ENCODE measurements around the gene TRPM8. TPM values are rescaled to one million over a fixed set of nuclear protein-coding genes. Genes with fewer than 3 reads are reported as not detected.

The TRPM8 gene
- total RNA-seq, 4 donors from 2014 or later = not detected

DNA sequence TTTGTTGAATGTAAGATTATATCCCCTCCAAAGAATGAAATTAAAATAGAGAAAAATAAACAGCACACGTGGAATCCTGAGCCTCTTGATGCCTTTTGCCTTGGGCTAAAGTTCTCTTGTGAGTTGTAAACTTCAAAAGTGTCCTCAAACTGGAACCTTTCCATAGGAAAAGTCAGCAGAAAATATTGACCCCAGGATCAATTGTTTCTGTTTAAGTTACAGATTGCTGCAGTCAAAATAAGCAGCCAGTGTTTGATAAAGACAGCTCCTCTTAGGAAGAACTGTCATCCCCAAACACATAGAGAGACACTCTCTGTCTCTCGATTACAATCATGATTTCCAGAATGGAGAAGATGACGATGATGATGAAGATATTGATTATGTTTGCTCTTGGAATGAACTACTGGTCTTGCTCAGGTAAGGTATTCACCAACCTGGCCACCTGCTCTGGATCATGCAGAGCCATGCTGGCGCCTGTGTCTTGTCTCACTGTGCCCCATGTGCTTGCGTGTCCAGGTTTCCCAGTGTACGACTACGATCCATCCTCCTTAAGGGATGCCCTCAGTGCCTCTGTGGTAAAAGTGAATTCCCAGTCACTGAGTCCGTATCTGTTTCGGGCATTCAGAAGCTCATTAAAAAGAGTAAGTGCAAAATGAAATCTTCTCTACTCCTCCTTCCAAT, 133.4 kb downstream of the TRPM8 start, which contains the start of gene SPP2:
Gene SPP2, plus strand, starts transcription at position 248 of the 681 bp plus-strand sequence. Its CDS starts 85 bp downstream, at position 333.
- DNase-seq = no peak
- H3K4me1 ChIP-seq = no peaks in the 10 kb centered on the region
- no peak for ATAC-seq
- H3K36me3 ChIP-seq = no peaks in the 10 kb centered on the region
- in situ Hi-C loops (cut with MboI; ENCODE audit: low sequenced_read_pairs in 4 of 4) (no loop called here), intact Hi-C loops (cut with DNase I; ENCODE audit: low total_unique reads) (no loop called here)
- H3K27ac ChIP-seq = no peak within 1 kb of the TSS
- H3K9me3 ChIP-seq = no peaks in the 10 kb centered on the region
- no peak for TF ChIP-seq POLR2A (IDR thresholded peaks at IDR 0.05)
- TF ChIP-seq, protein P1, sequence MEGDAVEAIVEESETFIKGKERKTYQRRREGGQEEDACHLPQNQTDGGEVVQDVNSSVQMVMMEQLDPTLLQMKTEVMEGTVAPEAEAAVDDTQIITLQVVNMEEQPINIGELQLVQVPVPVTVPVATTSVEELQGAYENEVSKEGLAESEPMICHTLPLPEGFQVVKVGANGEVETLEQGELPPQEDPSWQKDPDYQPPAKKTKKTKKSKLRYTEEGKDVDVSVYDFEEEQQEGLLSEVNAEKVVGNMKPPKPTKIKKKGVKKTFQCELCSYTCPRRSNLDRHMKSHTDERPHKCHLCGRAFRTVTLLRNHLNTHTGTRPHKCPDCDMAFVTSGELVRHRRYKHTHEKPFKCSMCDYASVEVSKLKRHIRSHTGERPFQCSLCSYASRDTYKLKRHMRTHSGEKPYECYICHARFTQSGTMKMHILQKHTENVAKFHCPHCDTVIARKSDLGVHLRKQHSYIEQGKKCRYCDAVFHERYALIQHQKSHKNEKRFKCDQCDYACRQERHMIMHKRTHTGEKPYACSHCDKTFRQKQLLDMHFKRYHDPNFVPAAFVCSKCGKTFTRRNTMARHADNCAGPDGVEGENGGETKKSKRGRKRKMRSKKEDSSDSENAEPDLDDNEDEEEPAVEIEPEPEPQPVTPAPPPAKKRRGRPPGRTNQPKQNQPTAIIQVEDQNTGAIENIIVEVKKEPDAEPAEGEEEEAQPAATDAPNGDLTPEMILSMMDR (IDR thresholded peaks at IDR 0.05 in 4 of 5, conservative IDR thresholded peaks at IDR 0.05 in 1 of 5) = no peak
- no peak within 1 kb of the TSS for H3K4me3 ChIP-seq
- no peaks in the 10 kb centered on the region for H3K27me3 ChIP-seq

DNA sequence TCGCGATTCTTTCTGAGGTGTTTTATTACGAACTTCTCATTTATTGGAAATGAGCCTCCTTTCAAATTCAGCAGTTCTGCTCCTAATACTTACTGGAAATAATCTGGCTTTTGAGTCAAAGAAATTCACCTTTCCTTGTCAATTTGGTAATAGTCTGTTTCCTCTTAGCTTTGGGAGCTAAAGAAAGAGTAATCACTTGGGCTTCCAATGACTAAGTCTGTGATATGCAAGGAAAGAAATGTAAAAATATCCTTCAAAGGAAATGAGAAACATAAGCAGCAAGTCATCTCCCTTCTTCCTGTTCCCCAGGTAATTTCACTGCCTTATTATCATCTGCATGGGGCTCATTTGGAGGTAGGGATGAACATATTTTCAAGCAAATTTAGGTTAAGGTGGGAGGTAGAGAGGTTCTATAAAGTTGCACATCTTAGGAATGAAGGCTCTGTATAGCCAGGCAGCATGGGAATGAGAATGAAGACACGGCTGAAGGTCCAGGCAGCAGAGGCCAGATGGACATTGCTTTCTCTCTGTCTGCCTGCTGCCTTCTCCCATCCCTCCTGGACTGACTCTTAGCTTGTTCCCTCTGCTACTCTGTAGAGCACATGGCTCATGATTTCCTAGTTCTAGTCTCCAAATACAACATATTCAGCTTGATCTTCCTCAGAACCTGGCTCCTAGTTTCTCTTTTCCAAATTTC, 134.3 kb downstream of the TRPM8 start:
- no peaks in the 10 kb centered on the region for H3K4me1 ChIP-seq
- DNase-seq = no peak
- H3K27ac ChIP-seq = no peak overlapping the region
- TF ChIP-seq POLR2A (IDR thresholded peaks at IDR 0.05) = no peak
- TF ChIP-seq, protein P1 (IDR thresholded peaks at IDR 0.05 in 4 of 5, conservative IDR thresholded peaks at IDR 0.05 in 1 of 5) = no peak
- H3K4me3 ChIP-seq = no peak overlapping the region
- no peak for ATAC-seq
- no peaks in the 10 kb centered on the region for H3K36me3 ChIP-seq
- in situ Hi-C loops (cut with MboI; ENCODE audit: low sequenced_read_pairs in 4 of 4) (no loop called here), intact Hi-C loops (cut with DNase I; ENCODE audit: low total_unique reads) (no loop called here)
- no peaks in the 10 kb centered on the region for H3K9me3 ChIP-seq
- H3K27me3 ChIP-seq = no peaks in the 10 kb centered on the region

DNA sequence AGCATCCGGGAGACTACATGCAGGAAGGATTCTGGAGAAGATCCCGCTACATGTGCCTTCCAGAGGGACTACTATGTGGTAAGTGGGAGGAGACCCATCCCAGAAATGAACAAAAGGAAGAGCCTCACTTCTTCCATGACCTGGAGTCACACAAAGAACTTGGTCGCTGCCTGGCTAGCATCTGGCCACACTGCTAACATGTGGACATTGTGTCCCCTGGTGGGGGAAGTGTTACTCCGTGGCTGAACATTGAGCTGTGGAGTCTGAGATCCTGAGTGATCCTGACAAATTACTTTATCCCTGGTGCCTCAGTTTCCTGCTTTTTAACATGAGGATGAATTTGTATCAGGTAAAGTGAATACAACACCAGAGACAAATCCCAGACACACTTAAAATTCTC, 141.7 kb downstream of the TRPM8 start:
- in situ Hi-C loops (cut with MboI; ENCODE audit: low sequenced_read_pairs in 4 of 4) = no loop called here
- no peak overlapping the region for H3K27ac ChIP-seq
- intact Hi-C loops (cut with DNase I; ENCODE audit: low total_unique reads) = no loop called here
- TF ChIP-seq, protein P1 (IDR thresholded peaks at IDR 0.05 in 4 of 5, conservative IDR thresholded peaks at IDR 0.05 in 1 of 5) = no peak
- no peak for TF ChIP-seq POLR2A (IDR thresholded peaks at IDR 0.05)
- no peaks in the 10 kb centered on the region for H3K9me3 ChIP-seq
- H3K27me3 ChIP-seq = no peaks in the 10 kb centered on the region
- no peaks in the 10 kb centered on the region for H3K36me3 ChIP-seq
- H3K4me3 ChIP-seq = no peak overlapping the region
- DNase-seq (no peak), ATAC-seq (no peak)
- H3K4me1 ChIP-seq = no peaks in the 10 kb centered on the region

DNA sequence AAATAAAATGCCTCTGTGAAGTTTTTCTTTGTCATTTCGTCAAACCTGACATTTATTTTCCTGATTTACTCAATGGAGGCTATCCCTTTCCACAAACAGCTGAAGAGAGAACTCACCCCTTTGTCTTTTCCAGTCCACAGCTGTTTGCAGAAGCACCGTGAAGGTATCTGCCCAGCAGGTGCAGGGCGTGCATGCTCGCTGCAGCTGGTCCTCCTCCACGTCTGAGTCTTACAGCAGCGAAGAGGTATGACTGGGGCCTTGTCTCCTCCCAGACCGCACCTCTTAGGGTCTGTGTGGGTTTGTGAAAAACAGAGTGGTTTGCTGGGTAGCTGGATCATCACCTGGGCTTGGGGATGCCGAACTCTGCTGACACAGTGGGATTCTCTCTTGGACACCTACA, 143.1 kb downstream of the TRPM8 start:
- intact Hi-C loops (cut with DNase I; ENCODE audit: low total_unique reads) = no loop called here

More for the DNA sequence above, 143.1 kb downstream of the TRPM8 start:
- no peak overlapping the region for H3K4me3 ChIP-seq
- ATAC-seq (no peak), DNase-seq (no peak)
- no peaks in the 10 kb centered on the region for H3K27me3 ChIP-seq
- H3K4me1 ChIP-seq = no peaks in the 10 kb centered on the region
- in situ Hi-C loops (cut with MboI; ENCODE audit: low sequenced_read_pairs in 4 of 4) = no loop called here
- no peaks in the 10 kb centered on the region for H3K9me3 ChIP-seq
- TF ChIP-seq, protein P1 (IDR thresholded peaks at IDR 0.05 in 4 of 5, conservative IDR thresholded peaks at IDR 0.05 in 1 of 5) = no peak
- TF ChIP-seq POLR2A (IDR thresholded peaks at IDR 0.05) = no peak
- no peak overlapping the region for H3K27ac ChIP-seq
- H3K36me3 ChIP-seq = no peaks in the 10 kb centered on the region
